ENCODE data around the gene OR8D1.

DNA sequence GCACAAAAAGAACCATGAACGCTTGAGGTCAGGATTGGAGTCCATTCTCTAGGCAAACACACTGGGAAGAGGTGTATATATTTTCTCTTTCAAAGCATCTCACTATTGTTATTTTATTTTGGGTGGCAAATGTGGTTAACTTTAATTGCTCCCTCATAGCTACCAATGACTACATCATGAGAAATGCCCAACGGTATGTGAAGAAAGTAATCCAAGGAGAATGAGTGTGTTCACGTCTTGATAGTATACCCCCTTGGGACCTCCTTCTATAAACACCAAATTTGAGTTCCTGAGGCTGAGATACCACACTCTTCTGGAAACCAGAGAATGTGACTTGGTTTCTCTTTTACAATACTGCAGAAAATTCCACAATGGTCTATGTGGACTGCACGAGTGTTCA is 15.8 kb downstream of the OR8D1 start:
- no peak for TF ChIP-seq EP300 (IDR thresholded peaks at IDR 0.05)
- TF ChIP-seq POLR2A (IDR thresholded peaks at IDR 0.05), result no peak
- TF ChIP-seq, protein P1, sequence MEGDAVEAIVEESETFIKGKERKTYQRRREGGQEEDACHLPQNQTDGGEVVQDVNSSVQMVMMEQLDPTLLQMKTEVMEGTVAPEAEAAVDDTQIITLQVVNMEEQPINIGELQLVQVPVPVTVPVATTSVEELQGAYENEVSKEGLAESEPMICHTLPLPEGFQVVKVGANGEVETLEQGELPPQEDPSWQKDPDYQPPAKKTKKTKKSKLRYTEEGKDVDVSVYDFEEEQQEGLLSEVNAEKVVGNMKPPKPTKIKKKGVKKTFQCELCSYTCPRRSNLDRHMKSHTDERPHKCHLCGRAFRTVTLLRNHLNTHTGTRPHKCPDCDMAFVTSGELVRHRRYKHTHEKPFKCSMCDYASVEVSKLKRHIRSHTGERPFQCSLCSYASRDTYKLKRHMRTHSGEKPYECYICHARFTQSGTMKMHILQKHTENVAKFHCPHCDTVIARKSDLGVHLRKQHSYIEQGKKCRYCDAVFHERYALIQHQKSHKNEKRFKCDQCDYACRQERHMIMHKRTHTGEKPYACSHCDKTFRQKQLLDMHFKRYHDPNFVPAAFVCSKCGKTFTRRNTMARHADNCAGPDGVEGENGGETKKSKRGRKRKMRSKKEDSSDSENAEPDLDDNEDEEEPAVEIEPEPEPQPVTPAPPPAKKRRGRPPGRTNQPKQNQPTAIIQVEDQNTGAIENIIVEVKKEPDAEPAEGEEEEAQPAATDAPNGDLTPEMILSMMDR (IDR thresholded peaks at IDR 0.05), result no peak

All from tibial nerve (tissue), 4 donors.